ENCODE data around the gene PTH2.
A peak's percentile ranks its signal among the peaks of the same experiment; 100 is the strongest.

- TF ChIP-seq CTCF (IDR thresholded peaks at IDR 0.05; ENCODE audit: insufficient read depth, low read depth, low read length) = no peak
- peak; percentile 58 for TF ChIP-seq EZH2 (IDR thresholded peaks at IDR 0.05; ENCODE audit: insufficient read depth, low read length)
Measured at GRCh38 chr19:49433240-49433901, 10.1 kb upstream of the PTH2 start.
